HG03521 (cell line): Measurements from ENCODE around the gene KIAA0513.
"Not testable (repeated sequence)": the region's sequence is repeated elsewhere in the genome, so short reads cannot be mapped to it uniquely, and the experiment has no call there.

Source experiments
- ATAC-seq: cut with Tn5 transposase; IDR thresholded peaks from one replicate; pipeline ENCODE4 v1.9.1; 2021; ENCODE audit warnings: mild to moderate bottlenecking, moderate library complexity; ENCODE audit not compliant: unreplicated experiment

KIAA0513 gene

DNA sequence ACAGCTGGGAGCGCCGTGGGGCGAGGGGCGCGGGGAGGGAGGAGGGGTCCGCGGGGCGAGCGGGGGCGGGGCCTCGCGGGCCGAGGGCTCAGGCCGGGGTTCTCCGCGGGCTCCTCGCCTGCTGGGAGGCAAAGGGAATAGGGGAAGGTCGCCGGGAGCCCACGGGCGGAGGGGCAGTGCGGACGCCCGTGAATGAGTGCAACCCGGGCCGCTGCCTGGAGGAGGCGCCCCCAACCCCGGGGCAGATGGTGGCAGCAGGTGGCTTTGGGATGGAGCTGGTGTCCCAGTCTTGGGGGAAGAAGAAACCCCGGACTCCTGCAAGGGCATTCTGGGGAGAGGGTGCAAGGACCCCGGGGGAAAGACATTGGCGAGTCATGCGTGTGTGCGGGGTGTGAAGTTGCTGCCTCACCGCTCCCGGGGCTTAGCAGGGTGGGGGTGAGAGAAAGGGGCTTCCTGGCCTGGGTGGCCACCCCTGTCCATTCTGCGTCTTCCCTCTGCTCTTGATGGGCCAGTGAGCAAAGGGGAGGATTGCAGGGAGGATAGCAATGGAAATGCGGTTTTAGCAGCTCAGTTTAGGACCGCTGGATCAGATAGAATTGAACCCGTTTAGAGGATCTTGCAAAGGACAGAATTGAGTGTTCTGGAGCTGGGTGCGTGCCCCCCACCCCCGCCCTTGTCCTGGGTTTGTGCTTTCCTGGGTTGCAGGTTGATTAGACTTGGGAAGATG lies 526 bp downstream of the KIAA0513 start:
- peak; percentile 28 for ATAC-seq

DNA sequence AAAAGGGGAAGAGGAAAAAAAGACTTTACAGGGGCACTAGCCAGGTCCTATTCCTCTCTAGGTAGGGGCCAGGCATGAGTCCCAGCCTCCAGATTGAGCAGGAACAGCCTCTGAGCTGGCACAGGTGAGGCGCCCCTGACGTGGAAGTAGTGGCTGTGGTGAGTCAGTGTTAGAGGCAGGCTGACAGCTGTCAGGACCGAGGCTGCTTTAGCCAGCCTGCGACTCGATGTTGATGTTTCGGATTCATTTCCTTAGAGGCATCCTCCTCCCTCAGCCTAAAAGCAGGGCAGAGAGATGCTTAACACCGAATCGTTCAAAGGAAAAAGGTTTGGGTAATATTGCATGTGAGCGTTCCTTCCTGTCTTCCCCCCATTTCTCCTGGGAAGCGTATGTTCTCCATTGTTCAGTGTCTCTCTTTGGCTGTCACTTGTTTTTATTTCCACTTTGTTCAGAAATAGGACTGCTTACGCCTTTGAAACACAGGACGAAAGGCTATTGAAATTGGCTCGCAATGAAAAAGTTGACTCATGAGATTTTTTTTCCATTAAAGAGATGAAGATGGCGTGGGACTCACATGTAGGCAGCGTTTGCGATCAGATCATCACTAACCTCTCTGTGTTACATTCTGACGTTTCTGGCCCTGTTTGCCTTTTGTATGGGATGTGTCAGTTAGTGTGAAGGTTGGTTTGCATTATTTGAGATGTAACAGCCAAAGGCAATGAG lies 1.3 kb downstream of the KIAA0513 start:
- no peak for ATAC-seq

DNA sequence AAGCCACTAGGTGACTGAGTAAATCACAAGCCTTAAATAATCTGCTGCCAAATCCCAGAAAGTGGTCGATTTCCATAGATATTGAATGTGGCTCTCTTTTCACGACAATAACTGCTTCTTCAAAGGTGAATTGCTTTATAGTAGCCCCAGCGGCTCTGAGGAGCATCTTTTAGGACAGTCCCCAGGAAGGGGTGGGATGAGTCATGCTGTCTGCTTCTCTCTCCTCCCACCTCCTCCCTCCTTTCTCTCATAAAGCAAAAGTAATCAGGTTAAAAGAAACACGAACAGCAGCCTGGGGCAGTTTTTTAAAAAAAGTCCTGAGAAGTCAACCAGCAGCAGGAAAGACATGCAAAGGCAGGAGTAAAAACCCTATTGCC lies 1.8 kb downstream of the KIAA0513 start:
- ATAC-seq = no peak

DNA sequence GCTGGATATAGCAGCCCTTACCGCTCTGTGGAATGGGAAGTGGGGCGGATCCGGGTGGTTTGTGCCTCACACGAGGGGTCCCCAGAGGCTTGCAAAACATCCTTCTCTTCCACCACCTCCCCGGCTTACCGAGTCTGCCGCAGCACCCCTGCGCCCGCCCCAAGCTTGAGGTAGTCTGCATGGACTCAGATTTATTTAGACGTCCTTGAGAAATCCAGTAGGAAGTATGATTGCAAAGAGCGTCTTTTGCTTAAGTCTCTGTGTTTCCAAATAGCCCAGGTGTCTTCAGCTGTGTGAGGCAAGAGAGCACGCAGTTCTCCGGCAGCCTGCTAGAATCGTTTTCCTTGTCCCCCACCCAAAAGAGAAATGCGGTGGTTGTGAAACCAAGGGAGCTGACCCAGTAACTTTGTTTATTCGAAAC lies 2.4 kb downstream of the KIAA0513 start:
- ATAC-seq = no peak

DNA sequence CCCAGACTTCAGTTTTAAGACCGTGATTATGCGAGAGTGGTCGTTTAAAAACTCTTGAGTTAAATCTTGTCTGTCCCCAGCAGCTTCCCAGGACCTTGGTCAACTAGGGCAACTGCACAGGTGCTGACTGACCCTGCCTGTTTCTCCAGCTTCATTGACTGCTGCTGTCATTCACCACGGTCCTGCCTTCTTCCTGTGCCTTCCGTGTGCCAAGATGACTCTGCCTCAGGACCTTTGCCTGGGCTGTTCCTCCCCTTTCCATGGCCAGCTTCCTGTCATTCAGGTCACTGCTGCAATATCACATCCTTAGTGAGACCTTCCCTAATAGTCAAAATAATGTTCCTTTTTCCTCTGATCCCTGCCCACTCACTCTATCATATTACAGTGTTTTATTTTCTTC lies 3.9 kb downstream of the KIAA0513 start:
- no peak for ATAC-seq

DNA sequence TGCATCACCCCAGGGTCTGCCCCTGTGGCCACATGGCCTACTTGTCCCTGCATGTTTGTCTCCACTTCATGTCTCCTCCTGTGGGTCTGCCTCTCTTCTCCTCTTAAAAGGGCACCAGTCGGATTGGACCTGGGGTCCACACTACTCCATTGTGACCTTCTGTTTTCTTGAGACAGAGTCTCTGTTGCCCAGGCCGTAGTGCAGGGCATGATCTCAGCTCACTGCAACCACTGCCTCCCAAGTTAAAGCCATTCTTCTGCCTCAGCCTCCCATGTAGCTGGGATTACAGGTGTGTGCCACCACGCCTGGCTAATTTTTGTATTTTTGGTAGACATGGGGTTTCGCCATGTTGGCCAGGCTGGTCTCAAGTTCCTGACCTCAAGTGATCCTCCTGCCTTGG lies 4.6 kb downstream of the KIAA0513 start:
- not testable (repeated sequence) for ATAC-seq

DNA sequence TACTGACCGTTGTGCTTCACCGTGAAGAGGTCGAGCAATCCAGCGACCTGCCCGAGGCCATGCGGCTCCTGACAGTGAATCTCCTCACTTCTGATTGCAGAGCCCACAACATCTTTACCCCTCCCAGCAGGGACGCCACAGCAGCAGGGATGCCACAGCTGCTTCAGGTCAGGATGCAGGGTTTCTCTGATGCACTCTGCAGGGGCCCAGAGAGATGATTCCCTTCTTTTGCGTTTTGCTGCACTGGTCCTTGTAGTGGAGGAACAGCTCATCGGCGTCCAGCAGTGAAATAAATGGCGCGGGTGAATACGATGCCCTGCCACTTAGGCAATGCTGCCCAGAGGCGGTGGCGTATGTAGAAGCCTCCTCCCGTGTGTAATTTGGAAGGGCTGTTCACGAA lies 5.6 kb downstream of the KIAA0513 start:
- ATAC-seq = no peak

DNA sequence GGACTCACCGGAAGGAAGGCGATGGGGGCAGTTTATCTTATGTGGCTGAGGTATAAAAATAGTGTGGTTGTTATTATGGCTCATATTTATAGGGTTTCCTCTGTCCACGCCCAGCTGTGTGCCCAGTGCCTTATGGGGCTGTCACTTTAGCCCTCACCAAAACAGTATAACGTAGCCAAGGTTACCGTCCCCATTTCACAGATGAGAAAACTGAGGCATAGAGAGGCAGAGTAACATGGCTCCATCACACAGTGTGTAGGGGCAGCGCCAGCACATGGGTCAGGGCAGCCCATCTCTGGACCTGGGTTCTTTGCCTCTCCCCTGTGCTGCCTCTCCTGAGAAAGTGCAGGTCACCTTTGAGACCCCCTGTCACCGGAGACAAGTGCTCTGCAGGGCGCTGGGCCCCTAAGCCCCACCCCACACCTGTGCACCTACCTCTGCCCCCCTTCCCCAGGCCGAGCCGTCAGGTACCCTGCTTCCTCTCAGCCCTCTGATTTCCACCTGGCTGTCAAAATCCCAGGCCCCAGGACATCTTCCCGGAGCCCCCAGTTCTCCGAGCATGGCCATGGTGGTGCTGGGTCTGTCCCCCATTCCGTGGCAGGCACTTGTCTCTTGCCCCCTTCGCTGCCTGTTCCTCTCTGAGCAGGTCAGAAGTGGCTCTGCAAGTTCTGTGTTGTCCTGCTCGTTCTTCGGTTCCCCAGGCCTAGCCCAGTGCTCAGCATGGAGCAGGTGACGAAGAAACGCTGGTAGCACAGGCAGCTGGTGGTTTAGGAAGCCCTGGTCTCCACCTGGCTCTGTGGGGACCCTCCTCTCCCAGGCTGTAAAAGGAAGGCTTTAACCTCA lies 7.2 kb downstream of the KIAA0513 start:
- no peak for ATAC-seq

DNA sequence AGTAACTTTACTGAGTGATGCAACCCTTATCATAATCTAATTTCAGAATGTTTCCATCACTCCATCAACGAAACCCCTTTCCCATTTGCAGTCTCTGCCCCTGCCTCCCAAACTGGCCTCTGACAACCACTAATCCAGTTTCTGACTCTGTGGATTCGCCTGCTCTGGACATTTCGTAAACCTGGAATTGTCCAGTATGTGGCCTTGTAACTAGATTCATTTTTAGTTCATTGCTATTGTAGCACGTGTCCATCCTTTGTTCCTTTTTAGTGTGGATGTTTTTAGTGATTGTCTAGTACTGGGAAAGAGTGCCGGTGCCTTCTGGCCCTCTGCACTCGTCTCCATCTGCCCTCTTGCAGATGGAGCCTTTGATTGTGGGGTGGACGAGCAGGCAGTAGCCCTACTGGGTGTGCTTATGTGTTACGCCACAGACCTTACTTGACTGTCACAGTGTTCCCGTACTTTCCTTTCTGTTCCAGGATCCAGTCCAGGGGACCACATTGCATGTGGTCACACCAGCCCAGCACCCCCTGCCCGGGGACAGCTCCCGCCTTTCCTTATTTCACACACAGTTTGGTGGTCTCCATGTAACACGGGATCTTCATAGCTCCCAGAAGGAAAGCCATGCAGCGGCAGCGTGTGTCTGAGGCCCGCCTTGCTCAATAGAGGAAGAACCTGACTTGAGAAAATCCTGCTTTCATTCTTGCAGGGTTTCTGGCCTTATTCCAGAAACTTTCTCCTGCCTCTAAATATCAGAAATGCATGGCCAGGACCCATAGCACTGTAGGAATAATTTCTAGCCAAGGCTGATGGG lies 8.8 kb downstream of the KIAA0513 start:
- ATAC-seq = no peak

DNA sequence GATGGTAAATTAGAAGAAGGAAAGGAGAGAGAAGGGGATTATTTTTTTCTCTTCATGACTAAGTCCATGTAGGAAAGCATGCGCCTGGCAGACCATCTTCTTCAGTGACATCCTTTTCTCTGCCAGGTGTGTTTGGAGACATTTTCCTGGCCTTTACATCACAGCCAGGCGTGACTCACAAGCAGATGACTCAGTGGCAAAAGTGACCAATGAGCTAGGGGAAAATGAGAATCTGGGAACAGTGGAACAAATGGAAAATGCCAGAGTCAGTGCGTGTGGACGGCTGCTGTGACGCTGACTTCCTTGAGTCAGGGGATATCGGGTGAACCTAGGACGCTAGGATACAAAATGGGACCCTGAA lies 9.4 kb downstream of the KIAA0513 start:
- ATAC-seq = no peak

DNA sequence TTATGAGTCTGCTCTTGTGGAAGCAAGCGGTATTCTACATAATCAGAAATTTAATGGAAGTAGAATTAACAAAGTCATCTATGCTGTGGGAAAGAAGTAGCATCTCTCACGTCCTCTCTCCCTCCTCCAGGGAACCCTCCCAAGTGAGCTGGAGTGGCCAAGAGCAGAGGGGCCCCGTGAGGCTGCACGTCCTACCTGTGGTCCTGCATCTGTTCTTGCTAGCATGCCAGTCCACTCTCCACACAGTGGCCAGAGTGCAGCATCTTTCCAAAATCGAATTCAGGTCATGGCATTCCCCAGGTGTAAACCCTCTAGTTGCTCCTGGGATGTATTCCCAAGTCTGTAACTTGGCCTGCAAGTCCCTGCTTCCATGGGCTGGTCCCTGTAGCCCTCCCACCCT lies 10.1 kb downstream of the KIAA0513 start:
- no peak for ATAC-seq

DNA sequence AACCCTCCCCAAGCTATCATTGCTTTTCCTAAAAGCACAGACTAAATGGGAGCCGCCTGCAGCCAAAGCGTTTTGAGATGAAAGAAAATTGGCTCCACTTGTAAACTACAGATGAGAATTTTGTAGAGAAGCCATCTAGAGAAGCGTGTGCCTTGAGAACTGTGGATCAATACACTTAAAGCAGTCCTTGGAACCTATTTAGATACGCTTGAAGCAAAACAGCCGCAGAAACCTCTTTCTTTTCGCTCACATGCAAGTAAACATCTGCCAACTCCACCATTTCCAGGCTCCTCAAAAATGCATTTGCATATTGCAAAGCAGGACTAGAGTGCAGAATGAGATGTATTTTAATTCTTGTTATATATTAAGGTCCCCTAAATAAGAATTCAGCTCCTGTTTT lies 13.1 kb downstream of the KIAA0513 start:
- ATAC-seq = no peak

DNA sequence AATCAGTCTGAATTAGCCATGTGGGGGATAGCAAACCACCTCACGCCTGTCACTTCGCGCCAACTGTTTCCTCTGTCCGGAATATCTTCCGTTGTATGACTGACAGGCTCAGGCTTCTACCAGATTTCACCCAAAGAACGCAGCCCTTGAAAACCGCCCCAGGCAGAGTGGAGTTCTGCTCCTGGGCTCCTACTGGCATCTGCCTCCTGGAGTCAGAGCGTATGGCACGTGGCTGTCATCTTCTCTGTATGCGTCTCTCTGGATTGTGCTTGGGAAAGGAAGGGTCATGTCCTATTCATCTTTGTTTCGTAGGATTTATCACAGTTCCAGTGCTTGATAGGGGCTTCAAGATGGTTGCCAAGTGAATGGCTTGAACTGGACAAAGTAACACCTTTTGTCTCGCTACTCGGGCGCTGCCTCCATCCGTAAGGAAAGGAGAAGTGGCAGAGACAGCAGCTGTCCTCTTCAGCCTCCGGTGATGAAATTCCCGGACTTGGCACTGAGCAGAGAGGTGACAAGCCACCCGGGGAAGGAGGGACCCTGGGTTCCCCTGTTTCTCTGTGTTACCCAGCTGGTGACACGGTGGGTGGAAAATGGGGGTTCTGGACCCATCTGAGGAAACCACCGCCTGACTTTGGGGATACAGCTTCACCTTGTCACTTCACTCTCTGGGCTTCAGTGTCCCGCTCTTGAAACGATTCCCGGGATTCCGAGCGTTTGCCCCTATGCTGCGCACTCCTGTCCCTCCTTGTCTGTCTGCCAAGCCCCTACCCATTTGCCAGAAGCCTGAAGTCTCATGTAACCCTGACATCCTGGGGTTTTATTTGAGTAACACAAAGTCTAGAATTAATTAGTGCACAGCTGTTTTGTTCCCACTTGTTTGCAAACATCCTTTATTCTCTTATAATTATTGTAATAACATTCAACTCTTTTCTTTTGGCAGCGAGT lies 13.9 kb downstream of the KIAA0513 start:
- no peak for ATAC-seq

DNA sequence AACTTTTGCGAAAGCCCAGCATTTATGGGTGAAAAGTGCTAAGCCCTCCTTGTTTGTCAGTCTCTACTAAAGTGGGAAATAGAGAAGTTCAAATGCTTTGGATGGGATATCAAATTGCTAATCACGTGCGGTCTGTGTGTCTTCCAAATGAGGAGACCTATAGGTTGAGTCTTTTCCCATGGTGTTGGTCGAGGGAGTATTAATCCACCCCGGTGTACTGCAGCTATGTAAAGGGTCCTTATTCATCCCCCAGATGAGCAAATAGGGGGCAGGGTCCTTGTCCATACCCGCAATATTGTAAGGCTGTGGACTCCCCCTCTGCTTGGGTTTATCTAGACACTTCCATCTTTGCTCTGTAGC lies 14.6 kb downstream of the KIAA0513 start:
- ATAC-seq = no peak

DNA sequence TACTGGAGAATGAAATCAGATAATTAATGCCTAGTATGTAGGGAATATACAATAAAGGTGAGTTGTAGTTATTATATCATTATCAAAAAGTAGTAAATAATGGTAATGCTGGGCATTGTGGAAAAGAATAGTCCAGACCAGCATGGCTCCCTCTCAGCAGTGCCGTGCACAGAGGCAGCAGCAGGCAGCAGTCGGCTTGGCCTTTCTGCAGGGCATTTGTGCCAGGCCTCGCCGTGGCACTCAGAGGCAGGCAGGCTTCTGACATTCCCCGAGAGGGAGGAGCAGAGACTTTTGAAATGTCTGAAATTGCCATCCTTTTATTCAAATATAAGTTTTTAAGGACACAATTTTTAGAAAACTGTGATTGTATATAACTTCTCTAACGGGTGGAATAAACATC lies 15.0 kb downstream of the KIAA0513 start:
- ATAC-seq = no peak

DNA sequence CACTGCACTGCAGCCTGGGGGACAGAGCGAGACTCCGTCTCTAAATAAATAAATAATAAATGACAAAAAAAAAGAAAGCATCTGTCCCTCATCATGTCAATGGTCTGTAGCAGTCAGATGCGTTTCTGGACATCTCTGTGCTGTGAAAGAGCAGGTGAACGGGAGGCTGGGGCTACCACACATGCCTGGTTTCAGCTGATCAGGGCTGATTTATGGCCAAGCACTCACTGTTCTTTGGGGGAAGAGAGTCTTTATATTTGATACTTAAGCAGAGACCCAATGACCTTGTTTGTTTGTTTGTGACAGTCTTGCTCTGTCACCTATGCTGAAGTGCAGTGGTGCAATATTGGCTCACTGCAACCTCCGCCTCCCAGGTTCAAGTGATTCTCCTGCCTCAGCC lies 17.5 kb downstream of the KIAA0513 start:
- ATAC-seq = no peak

DNA sequence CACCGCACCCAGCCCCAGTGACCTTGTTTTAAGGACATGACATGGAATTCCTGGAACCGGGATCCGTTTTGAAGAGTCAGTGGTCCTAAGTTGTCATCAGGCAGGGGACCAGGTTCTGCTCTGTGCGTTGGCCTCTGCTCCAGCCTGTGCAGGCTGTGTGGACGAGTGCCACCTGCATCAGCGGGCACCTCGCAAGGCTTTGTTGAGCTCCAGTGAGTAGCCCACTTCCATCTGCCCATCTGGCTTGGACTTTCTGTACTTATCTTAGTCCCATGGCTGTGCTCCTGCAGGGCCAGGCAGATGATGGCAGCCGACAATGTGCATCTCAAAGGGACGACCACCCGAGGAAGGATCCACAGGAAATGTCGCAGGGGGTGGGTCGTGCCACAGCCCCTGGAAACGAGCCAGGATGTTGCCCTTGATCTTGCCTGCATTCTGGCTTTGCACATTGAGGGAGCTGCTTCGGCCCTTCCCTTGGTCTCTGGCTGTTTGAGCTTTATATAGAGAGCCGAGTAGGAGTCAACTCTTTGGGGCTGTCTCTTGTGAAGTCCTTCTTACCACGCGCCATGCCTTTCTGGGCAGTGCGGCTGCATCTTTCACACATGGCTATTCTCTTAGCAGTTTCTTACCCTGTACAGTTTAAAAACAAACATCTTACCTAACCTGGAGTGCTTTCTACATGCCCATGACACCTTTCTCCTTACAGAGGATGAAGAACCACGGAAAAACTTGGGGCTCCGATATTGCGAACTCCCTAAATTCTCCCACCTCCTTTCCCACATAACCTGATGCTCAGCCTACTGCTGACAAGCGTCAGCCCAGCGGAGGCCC lies 18.3 kb downstream of the KIAA0513 start:
- no peak for ATAC-seq

DNA sequence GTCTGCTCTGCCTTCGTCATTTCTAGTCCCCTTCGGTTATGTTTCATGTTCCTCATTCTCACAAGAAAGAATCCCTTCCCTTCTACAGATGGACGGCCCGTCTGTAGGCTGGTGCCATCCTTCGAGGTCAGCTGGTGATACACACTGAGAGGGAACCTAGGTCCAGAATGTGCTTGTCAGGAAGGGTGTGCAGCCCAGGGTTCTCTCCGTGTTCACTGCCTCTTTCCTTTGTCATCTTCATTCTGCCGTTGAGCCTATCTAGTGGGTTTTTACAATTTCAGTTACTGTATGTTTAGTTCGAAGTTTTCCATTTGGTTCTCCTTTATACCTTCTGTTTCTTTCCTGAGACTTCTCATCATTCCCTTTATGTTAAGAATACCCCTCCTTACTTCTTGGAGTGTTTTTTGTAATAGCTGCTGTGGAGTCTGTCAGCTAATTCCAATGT lies 18.9 kb downstream of the KIAA0513 start:
- no peak for ATAC-seq
